Karpas-422 (cell line): ENCODE data around the gene PRKN. TPM values are rescaled to one million over a fixed set of nuclear protein-coding genes. Genes with fewer than 3 reads are reported as not detected.

ENCODE experiments used
- DNase-seq: peaks from one replicate; pipeline ENCODE4 v3.0.0-alpha.2; 2015
- H2AFZ ChIP-seq: fragments of 200-600 bp; sonication (generic); 2 replicates; pipeline ENCODE4 v1.6.1; 2014; ENCODE audit warnings: antibody characterized with exemption, low read length, mixed read lengths
- H3K27ac ChIP-seq: fragments of 200-600 bp; sonication (generic); 2 replicates; pipeline ENCODE4 v1.5.1; 2014; ENCODE audit warnings: mild to moderate bottlenecking, low read length, moderate library complexity
- H3K27me3 ChIP-seq: fragments of 200-600 bp; sonication (generic); 2 replicates; pipeline ENCODE4 v1.6.1; 2014; ENCODE audit warnings: low read length, mixed read lengths
- H3K36me3 ChIP-seq: fragments of 200-600 bp; sonication (generic); 2 replicates; pipeline ENCODE4 v1.6.1; 2014; ENCODE audit warnings: low read length, mixed read lengths; ENCODE audit not compliant: insufficient read depth
- H3K4me1 ChIP-seq: fragments of 200-600 bp; sonication (generic); 2 replicates; pipeline ENCODE4 v1.6.1; 2014; ENCODE audit warnings: mild to moderate bottlenecking, low read length, mixed read lengths
- H3K4me2 ChIP-seq: fragments of 200-600 bp; sonication (generic); 2 replicates; pipeline ENCODE4 v1.6.1; 2014; ENCODE audit warnings: low read length, low read depth, mild to moderate bottlenecking; ENCODE audit not compliant: poor library complexity, severe bottlenecking
- H3K4me3 ChIP-seq: fragments of 200-600 bp; sonication (generic); 2 replicates; pipeline ENCODE4 v1.5.1; 2014; ENCODE audit warnings: mild to moderate bottlenecking, antibody characterized with exemption, low read length, mixed read lengths
- H3K79me2 ChIP-seq: fragments of 200-600 bp; sonication (generic); 2 replicates; pipeline ENCODE4 v1.6.1; 2014; ENCODE audit warnings: mild to moderate bottlenecking, low read length, mixed read lengths
- H3K9ac ChIP-seq: fragments of 200-600 bp; sonication (generic); 2 replicates; pipeline ENCODE4 v1.6.0; 2014; ENCODE audit warnings: low read length
- H3K9me2 ChIP-seq: fragments of 200-600 bp; sonication (generic), shearing (Covaris generic); replicated peaks from 2 replicates; pipeline ENCODE4 v1.6.0; 2014; ENCODE audit warnings: mild to moderate bottlenecking, low read length, moderate library complexity; ENCODE audit not compliant: insufficient read depth
- H3K9me3 ChIP-seq: fragments of 300-700, 200-600 bp; sonication (generic); 2 replicates; pipeline ENCODE4 v1.6.1; 2014; ENCODE audit warnings: low read length, mixed read lengths
- H4K20me1 ChIP-seq: fragments of 200-600 bp; sonication (generic); 2 replicates; pipeline ENCODE4 v1.6.1; 2014; ENCODE audit warnings: mild to moderate bottlenecking, antibody characterized with exemption, low read length, low read depth; ENCODE audit not compliant: insufficient read depth
- total RNA-seq: library from RNA; depleted of rRNA; stranded (reverse); fragments of >200 nt; shearing (Covaris generic); gene quantifications from 2 replicates; pipeline ENCODE4 v1.2.3, GENCODE V29; 2014; ENCODE audit warnings: low replicate concordance

The PRKN gene
- total RNA-seq, 1 experiment from 2014 or later = not detected

DNA sequence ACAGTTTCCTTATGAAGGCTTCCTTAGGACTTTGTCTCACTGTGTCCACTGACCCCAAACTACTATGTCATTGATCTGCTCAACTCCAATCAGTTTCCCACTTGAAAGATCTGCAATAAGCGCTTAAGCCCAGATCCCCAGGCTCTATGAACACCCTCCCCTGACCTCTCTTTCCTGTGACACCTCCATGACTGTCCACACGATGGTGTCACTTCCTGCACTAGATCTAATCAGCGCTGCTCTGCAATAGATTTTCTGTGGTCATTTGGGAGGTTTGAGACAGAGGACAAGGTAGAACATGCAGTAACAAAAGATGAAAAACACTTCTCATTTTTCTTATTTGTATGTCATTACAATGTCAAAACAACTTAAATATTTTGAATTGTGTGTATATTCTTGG lies 1149.1 kb downstream of the PRKN start:
- no peak overlapping the region for H3K4me3 ChIP-seq
- H3K9me3 ChIP-seq = no peaks in the 10 kb centered on the region
- H3K36me3 ChIP-seq = no peaks in the 10 kb centered on the region
- H2AFZ ChIP-seq = no peak overlapping the region
- no peak overlapping the region for H3K9ac ChIP-seq
- no peak for DNase-seq
- H3K27me3 ChIP-seq = no peaks in the 10 kb centered on the region
- no peaks in the 10 kb centered on the region for H4K20me1 ChIP-seq
- no peaks in the 10 kb centered on the region for H3K79me2 ChIP-seq
- H3K9me2 ChIP-seq = no peaks in the 10 kb centered on the region
- H3K4me1 ChIP-seq = no peaks in the 10 kb centered on the region
- no peak overlapping the region for H3K27ac ChIP-seq
- no peak overlapping the region for H3K4me2 ChIP-seq

DNA sequence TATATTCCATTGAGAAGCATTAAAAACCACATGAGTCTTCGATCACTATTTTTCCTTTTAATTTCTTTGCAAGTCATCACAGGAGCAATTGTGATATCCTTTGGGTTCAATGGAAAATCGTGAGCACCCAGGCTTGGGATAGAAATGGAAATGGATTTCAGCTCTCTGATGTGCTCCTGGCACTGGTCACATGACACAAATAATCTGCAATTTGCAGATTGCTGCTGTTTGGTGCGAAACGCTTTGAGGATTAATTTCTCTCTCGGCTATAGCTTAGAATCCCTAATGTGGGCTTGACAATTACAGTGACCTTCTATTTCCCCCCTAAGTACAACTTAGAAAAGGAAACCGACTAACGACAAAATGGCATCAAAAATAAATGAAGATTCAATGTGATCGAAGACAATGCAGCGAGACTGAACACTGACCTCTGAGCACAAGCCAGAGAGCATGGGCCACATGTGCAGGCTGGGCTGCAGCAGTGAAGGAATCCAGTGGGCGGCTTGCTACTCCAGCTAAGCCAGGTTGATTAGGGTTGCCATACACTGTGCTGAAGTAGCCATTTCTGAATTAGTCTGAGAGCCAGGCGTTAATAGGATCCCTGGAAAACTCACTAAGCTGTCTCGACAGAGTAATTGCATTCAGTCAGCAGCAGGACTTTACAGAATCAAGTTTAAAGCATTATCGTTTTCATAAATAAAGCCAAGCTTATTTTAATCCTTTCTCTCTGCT lies 1151.9 kb downstream of the PRKN start:
- H3K27me3 ChIP-seq = no peaks in the 10 kb centered on the region
- no peaks in the 10 kb centered on the region for H4K20me1 ChIP-seq
- H3K36me3 ChIP-seq = no peaks in the 10 kb centered on the region
- H2AFZ ChIP-seq = no peak overlapping the region
- H3K27ac ChIP-seq = no peak overlapping the region
- H3K9ac ChIP-seq = no peak overlapping the region
- H3K79me2 ChIP-seq = no peaks in the 10 kb centered on the region
- H3K4me3 ChIP-seq = no peak overlapping the region
- no peaks in the 10 kb centered on the region for H3K9me3 ChIP-seq
- no peaks in the 10 kb centered on the region for H3K4me1 ChIP-seq
- no peak for DNase-seq
- H3K4me2 ChIP-seq = no peak overlapping the region
- no peaks in the 10 kb centered on the region for H3K9me2 ChIP-seq

DNA sequence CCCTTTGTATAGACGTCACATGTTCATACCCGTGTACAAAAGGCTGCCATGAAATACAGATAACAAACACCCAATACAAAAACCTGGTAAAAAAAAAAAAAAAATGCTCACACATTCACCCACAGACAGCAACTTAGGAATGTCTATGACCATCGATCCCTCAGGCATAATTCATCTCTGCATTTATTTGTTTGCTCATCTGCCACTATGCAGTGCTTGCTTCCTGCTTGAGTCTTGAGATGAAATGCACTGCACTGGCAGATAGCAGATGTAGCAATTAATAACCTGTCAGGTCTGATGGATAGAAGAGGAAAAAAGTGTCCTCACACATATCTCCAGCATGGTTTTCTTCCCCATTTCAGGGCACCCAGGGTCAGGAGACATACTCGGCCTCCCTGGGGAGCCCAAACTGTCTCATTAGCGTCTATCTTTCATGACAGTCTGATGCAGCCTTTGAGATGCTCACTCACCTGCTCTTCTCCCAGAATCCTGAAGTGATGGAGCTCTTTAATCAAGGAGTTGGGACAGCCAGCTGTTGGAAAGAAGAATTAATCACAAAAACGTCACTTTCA lies 1158.6 kb downstream of the PRKN start:
- Histone ChIP-seq H3K9me3 (no peaks in the 10 kb centered on the region), H3K9ac (no peak overlapping the region), H3K4me1 (no peaks in the 10 kb centered on the region), H3K27ac (no peak overlapping the region), H2AFZ (no peak overlapping the region), H3K4me2 (no peak overlapping the region), H3K27me3 (no peaks in the 10 kb centered on the region), H3K36me3 (no peaks in the 10 kb centered on the region), H3K9me2 (no peaks in the 10 kb centered on the region), H4K20me1 (no peaks in the 10 kb centered on the region), H3K79me2 (no peaks in the 10 kb centered on the region), H3K4me3 (no peak overlapping the region)
- DNase-seq = no peak

DNA sequence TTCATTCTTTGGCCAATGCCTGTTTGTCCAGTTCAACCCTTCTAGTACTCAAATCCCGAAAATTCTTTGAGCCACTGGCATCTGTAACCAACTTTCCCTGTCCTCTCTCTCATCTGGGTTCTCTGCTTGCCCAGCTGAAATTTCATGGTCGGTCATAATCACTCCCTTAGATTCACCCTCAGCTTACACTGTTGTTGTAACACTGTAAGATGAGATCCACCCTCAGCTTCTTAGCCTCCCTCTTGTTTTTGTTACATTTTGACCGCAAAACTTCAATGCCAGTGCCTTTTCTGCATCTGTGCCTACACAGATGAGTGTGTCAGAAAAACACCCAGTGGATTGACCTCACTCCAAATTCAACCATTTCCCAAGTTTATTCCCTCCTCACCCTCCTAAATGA lies 1162.6 kb downstream of the PRKN start:
- no peak overlapping the region for H3K4me3 ChIP-seq
- no peak for DNase-seq
- no peaks in the 10 kb centered on the region for H3K36me3 ChIP-seq
- H3K79me2 ChIP-seq = no peaks in the 10 kb centered on the region
- H3K4me2 ChIP-seq = no peak overlapping the region
- H4K20me1 ChIP-seq = no peaks in the 10 kb centered on the region
- no peak overlapping the region for H3K27ac ChIP-seq
- no peaks in the 10 kb centered on the region for H3K9me2 ChIP-seq
- H3K9ac ChIP-seq = no peak overlapping the region
- no peaks in the 10 kb centered on the region for H3K9me3 ChIP-seq
- no peaks in the 10 kb centered on the region for H3K4me1 ChIP-seq
- H3K27me3 ChIP-seq = no peaks in the 10 kb centered on the region
- no peak overlapping the region for H2AFZ ChIP-seq

- no peak for DNase-seq
- no peak overlapping the region for H3K4me3 ChIP-seq
- no peak overlapping the region for H3K27ac ChIP-seq
- no peaks in the 10 kb centered on the region for H3K27me3 ChIP-seq
- no peaks in the 10 kb centered on the region for H4K20me1 ChIP-seq
- H3K4me2 ChIP-seq = no peak overlapping the region
- H3K9ac ChIP-seq = no peak overlapping the region
- no peaks in the 10 kb centered on the region for H3K9me2 ChIP-seq
- no peak overlapping the region for H2AFZ ChIP-seq
- H3K9me3 ChIP-seq = no peaks in the 10 kb centered on the region
- H3K36me3 ChIP-seq = no peaks in the 10 kb centered on the region
- H3K79me2 ChIP-seq = no peaks in the 10 kb centered on the region
- no peaks in the 10 kb centered on the region for H3K4me1 ChIP-seq
Measured at GRCh38 chr6:161561908-161562307, 1165.7 kb downstream of the PRKN start.

- Histone ChIP-seq H3K27me3 (no peaks in the 10 kb centered on the region), H3K36me3 (no peaks in the 10 kb centered on the region), H3K9me3 (no peaks in the 10 kb centered on the region), H2AFZ (no peak overlapping the region), H3K9ac (no peak overlapping the region), H3K4me2 (no peak overlapping the region), H3K27ac (no peak overlapping the region), H3K9me2 (no peaks in the 10 kb centered on the region), H4K20me1 (no peaks in the 10 kb centered on the region), H3K4me1 (no peaks in the 10 kb centered on the region), H3K4me3 (no peak overlapping the region), H3K79me2 (no peaks in the 10 kb centered on the region)
- peak; percentile 44 for DNase-seq
Measured at GRCh38 chr6:161557333-161558107, 1170.0 kb downstream of the PRKN start.

- Histone ChIP-seq H3K27me3 (no peaks in the 10 kb centered on the region), H3K9me2 (no peaks in the 10 kb centered on the region), H4K20me1 (no peaks in the 10 kb centered on the region), H3K36me3 (no peaks in the 10 kb centered on the region), H3K79me2 (no peaks in the 10 kb centered on the region), H3K4me1 (no peaks in the 10 kb centered on the region), H3K4me3 (no peak overlapping the region), H3K27ac (no peak overlapping the region), H2AFZ (no peak overlapping the region), H3K9ac (no peak overlapping the region), H3K9me3 (no peaks in the 10 kb centered on the region), H3K4me2 (no peak overlapping the region)
- DNase-seq = no peak
Measured at GRCh38 chr6:161554883-161555282, 1172.7 kb downstream of the PRKN start.

DNA sequence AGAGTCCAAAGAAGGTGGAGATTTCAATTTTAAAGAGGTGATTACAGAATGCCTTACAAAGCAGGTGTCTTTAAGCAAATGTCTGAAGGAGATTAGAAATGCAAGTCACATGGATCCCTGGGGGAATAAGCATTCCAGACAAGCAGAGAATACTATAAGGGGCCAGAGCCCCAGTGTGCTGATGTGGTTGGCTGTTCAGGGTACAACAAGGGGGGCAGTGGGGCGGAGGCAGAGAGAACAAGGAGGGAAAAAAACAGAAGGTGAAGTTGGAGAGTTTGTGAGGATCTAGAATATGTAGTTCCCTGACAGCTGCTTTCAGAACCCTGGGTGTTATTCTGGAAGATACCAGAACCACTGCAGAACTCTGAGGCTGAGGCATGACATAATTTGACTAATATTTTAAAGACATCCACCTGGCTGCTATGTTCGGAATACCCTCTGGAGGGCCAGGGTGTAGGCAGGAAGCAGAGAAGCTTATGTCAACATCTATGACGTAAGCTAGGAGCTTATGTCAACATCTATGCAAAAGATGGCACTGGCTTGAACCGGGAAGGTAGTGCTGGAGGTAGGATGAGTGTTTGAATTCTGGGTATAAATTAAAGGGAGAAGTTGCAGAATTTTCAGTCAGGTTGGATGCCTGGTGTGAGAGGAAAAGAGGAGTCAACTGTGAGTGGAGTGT lies 1177.5 kb downstream of the PRKN start:
- no peak overlapping the region for H3K9ac ChIP-seq
- no peak overlapping the region for H3K4me2 ChIP-seq
- H3K9me2 ChIP-seq = no peaks in the 10 kb centered on the region
- H3K9me3 ChIP-seq = no peaks in the 10 kb centered on the region
- no peak overlapping the region for H3K4me3 ChIP-seq
- no peak overlapping the region for H2AFZ ChIP-seq
- no peak overlapping the region for H3K27ac ChIP-seq
- no peaks in the 10 kb centered on the region for H3K79me2 ChIP-seq
- no peak for DNase-seq
- no peaks in the 10 kb centered on the region for H3K27me3 ChIP-seq
- no peaks in the 10 kb centered on the region for H3K4me1 ChIP-seq
- H4K20me1 ChIP-seq = no peaks in the 10 kb centered on the region
- no peaks in the 10 kb centered on the region for H3K36me3 ChIP-seq
